HL-60 (cell line): ENCODE data around the gene SLC14A1.

ENCODE experiments used
- CTCF ChIP-seq: IDR thresholded peaks from one replicate; pipeline ENCODE4 v1.5.1; 2011; ENCODE audit warnings: low read length, control low read depth, inconsistent platforms; ENCODE audit not compliant: insufficient read depth
- GABPA ChIP-seq: IDR thresholded peaks from 2 replicates; pipeline ENCODE4 v1.6.1; 2012; ENCODE audit warnings: low read depth
- POLR2AphosphoS5 ChIP-seq: IDR thresholded peaks from 2 replicates; pipeline ENCODE4 v1.6.1; 2012; ENCODE audit warnings: low read depth
- REST ChIP-seq: IDR thresholded peaks from 2 replicates; pipeline ENCODE4 v1.6.1; 2012; ENCODE audit warnings: low read depth; ENCODE audit not compliant: insufficient replicate concordance
- SPI1 ChIP-seq: IDR thresholded peaks from 2 replicates; pipeline ENCODE4 v1.6.1; 2012; ENCODE audit warnings: low read depth, mild to moderate bottlenecking, borderline replicate concordance

- TF ChIP-seq CTCF = no peak
- TF ChIP-seq REST = no peak
- no peak for TF ChIP-seq POLR2AphosphoS5
- no peak for TF ChIP-seq SPI1
- TF ChIP-seq GABPA = no peak
These were observed 11.9 kb upstream of the SLC14A1 start for GRCh38 chr18:45712061-45712460.
